GM12873 (cell line): ENCODE measurements around the gene FGD4.

ENCODE experiments used
- CTCF ChIP-seq: IDR thresholded peaks from 2 replicates; pipeline ENCODE4 v1.5.1; 2012; ENCODE audit warnings: low read depth, mild to moderate bottlenecking, moderate library complexity, low read length, control low read depth; ENCODE audit not compliant: insufficient read depth; ENCODE audit errors: missing control alignments

Gene FGD4

GRCh38 chr12:32688786-32689185 is 289.4 kb downstream of the FGD4 start:
- no peak for TF ChIP-seq CTCF

- no peak for TF ChIP-seq CTCF
Measured at GRCh38 chr12:32690927-32691326, 291.6 kb downstream of the FGD4 start.

- TF ChIP-seq CTCF: no peak
Measured at GRCh38 chr12:32692358-32692757, 293.0 kb downstream of the FGD4 start.

- no peak for TF ChIP-seq CTCF
Measured at GRCh38 chr12:32693036-32693435, 293.7 kb downstream of the FGD4 start.
